Measurements from ENCODE around the gene ADH5.
"Not testable (repeated sequence)": the region's sequence is repeated elsewhere in the genome, so short reads cannot be mapped to it uniquely, and the experiment has no call there.

ADH5 gene

GRCh38 chr4:99025506-99025905, 63.1 kb downstream of the ADH5 start:
- H3K36me3 ChIP-seq (replicated peaks; ENCODE audit: insufficient read depth, low read length): no peaks in the 10 kb centered on the region
- no peaks in the 10 kb centered on the region for H4K20me1 ChIP-seq (ENCODE audit: insufficient read depth, low read length)
- H3K4me2 ChIP-seq (ENCODE audit: low read depth, low read length): no peak overlapping the region
- H3K9ac ChIP-seq (ENCODE audit: low read length): no peak overlapping the region
- no peak overlapping the region for H3K27ac ChIP-seq (ENCODE audit: low read length)
- H3K79me2 ChIP-seq (ENCODE audit: low read length): peaks cover 92% of the 10 kb centered on the region
- no peak for DNase-seq
- H3K9me3 ChIP-seq (replicated peaks; ENCODE audit: insufficient read depth, low read length): no peaks in the 10 kb centered on the region
- no peaks in the 10 kb centered on the region for H3F3A ChIP-seq (ENCODE audit: insufficient read depth, low read length)
- H3K4me1 ChIP-seq (ENCODE audit: low read length): no peaks in the 10 kb centered on the region
- H3K4me3 ChIP-seq (ENCODE audit: low read length): no peak overlapping the region
- no peaks in the 10 kb centered on the region for H3K9me2 ChIP-seq (replicated peaks; ENCODE audit: insufficient read depth, low read length)
- no peak overlapping the region for H2AFZ ChIP-seq (ENCODE audit: low read length)
- H3K27me3 ChIP-seq (replicated peaks; ENCODE audit: insufficient read depth, low read length): no peaks in the 10 kb centered on the region
- TF ChIP-seq, protein P1, sequence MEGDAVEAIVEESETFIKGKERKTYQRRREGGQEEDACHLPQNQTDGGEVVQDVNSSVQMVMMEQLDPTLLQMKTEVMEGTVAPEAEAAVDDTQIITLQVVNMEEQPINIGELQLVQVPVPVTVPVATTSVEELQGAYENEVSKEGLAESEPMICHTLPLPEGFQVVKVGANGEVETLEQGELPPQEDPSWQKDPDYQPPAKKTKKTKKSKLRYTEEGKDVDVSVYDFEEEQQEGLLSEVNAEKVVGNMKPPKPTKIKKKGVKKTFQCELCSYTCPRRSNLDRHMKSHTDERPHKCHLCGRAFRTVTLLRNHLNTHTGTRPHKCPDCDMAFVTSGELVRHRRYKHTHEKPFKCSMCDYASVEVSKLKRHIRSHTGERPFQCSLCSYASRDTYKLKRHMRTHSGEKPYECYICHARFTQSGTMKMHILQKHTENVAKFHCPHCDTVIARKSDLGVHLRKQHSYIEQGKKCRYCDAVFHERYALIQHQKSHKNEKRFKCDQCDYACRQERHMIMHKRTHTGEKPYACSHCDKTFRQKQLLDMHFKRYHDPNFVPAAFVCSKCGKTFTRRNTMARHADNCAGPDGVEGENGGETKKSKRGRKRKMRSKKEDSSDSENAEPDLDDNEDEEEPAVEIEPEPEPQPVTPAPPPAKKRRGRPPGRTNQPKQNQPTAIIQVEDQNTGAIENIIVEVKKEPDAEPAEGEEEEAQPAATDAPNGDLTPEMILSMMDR (IDR thresholded peaks at IDR 0.05; ENCODE audit: low read length): no peak
- TF ChIP-seq EZH2 (optimal IDR thresholded peaks at IDR 0.05; ENCODE audit: low read depth, low read length): no peak
- no peak for TF ChIP-seq EZH2phosphoT487 (IDR thresholded peaks at IDR 0.05; ENCODE audit: low read length)

DNA sequence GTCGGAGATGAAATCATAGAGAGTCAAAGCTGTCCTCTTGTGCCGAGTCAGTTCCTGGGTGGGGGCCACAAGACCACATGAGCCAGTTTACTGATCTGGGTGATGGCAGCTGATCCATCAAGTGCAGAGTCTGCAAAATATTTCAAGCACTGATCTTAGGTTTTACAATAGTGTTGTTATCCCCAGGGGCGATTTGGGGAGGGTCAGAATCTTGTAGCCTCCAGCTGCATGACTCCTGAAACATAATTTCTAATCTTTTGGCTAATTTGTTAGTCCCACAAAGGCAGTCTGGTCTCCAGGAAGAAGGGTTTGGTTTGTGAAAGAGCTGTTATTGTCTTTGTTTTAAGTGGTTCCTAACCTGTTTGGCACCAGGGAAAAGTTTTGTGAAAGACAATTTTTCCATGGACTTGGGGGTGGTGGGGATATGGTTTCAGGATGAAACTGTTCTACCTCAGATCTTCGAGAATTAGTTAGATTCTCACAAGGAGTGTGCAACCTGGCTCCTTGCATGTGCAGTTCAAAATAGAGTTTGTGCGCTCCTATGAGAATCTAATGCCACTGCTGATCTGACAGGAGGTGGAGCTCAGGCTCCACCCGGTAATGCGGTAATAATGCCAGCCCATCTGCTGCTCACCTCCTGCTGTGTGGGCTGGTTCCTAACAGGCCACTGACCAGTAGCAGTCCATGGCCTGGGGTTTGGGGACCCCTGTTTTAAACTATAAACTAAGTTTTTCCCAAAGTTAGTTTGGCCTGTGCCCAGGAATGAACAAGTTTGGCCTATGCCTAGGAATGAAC, 63.9 kb downstream of the ADH5 start:
- no peak overlapping the region for H3K4me2 ChIP-seq (ENCODE audit: low read depth, low read length)
- no peaks in the 10 kb centered on the region for H4K20me1 ChIP-seq (ENCODE audit: insufficient read depth, low read length)
- no peak for DNase-seq

GRCh38 chr4:99023800-99024251, 64.8 kb downstream of the ADH5 start:
- not testable (repeated sequence) for H3K9me3 ChIP-seq (replicated peaks; ENCODE audit: insufficient read depth, low read length)

More for the DNA sequence above, 63.9 kb downstream of the ADH5 start:
- Histone ChIP-seq H3K79me2 (ENCODE audit: low read length) (peaks cover 95% of the 10 kb centered on the region), H3K27me3 (replicated peaks; ENCODE audit: insufficient read depth, low read length) (no peaks in the 10 kb centered on the region), H3K9ac (ENCODE audit: low read length) (no peak overlapping the region), H3K4me3 (ENCODE audit: low read length) (no peak overlapping the region), H2AFZ (ENCODE audit: low read length) (no peak overlapping the region), H3K9me3 (replicated peaks; ENCODE audit: insufficient read depth, low read length) (no peaks in the 10 kb centered on the region), H3K4me1 (ENCODE audit: low read length) (no peaks in the 10 kb centered on the region), H3F3A (ENCODE audit: insufficient read depth, low read length) (no peaks in the 10 kb centered on the region), H3K27ac (ENCODE audit: low read length) (no peak overlapping the region), H3K9me2 (replicated peaks; ENCODE audit: insufficient read depth, low read length) (no peaks in the 10 kb centered on the region), H3K36me3 (replicated peaks; ENCODE audit: insufficient read depth, low read length) (no peaks in the 10 kb centered on the region)
- TF ChIP-seq EZH2phosphoT487 (IDR thresholded peaks at IDR 0.05; ENCODE audit: low read length): no peak
- no peak for TF ChIP-seq EZH2 (optimal IDR thresholded peaks at IDR 0.05; ENCODE audit: low read depth, low read length)
- TF ChIP-seq, protein P1 (IDR thresholded peaks at IDR 0.05; ENCODE audit: low read length): no peak

DNA sequence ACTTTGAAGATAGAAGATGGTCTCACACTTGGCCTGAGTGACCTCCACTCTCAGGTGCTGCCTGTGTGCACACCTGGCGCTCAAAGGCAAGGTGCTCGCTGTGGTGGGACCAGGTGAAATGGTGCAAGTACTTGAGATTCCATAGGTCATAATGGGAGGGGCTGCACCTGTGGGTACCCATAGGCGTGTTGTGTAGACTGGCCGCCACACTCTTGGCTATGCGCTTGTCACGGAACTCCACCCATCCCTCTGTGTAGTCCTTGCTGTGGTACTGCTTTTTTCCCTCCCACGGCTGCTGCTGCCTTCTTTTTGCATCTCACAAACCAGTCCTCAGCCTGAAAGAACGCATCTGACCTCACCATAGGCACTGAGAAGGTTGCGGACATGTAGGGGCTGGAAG, 66.0 kb downstream of the ADH5 start:
- DNase-seq: no peak
- no peaks in the 10 kb centered on the region for H4K20me1 ChIP-seq (ENCODE audit: insufficient read depth, low read length)

More at GRCh38 chr4:99023800-99024251, 64.8 kb downstream of the ADH5 start:
- H3K9me2 ChIP-seq (replicated peaks; ENCODE audit: insufficient read depth, low read length); H3K36me3 ChIP-seq (replicated peaks; ENCODE audit: insufficient read depth, low read length); H3K27ac ChIP-seq (ENCODE audit: low read length); H3K4me1 ChIP-seq (ENCODE audit: low read length); H3F3A ChIP-seq (ENCODE audit: insufficient read depth, low read length); H3K9ac ChIP-seq (ENCODE audit: low read length); H4K20me1 ChIP-seq (ENCODE audit: insufficient read depth, low read length); DNase-seq; H3K4me3 ChIP-seq (ENCODE audit: low read length); H3K4me2 ChIP-seq (ENCODE audit: low read depth, low read length); H2AFZ ChIP-seq (ENCODE audit: low read length); H3K27me3 ChIP-seq (replicated peaks; ENCODE audit: insufficient read depth, low read length): not testable (repeated sequence)
- H3K79me2 ChIP-seq (ENCODE audit: low read length): peaks cover 97% of the 10 kb centered on the region

More for the DNA sequence above, 66.0 kb downstream of the ADH5 start:
- TF ChIP-seq EZH2 (optimal IDR thresholded peaks at IDR 0.05; ENCODE audit: low read depth, low read length): no peak
- no peak for TF ChIP-seq EZH2phosphoT487 (IDR thresholded peaks at IDR 0.05; ENCODE audit: low read length)
- TF ChIP-seq, protein P1 (IDR thresholded peaks at IDR 0.05; ENCODE audit: low read length): no peak
- peaks cover 99% of the 10 kb centered on the region for H3K79me2 ChIP-seq (ENCODE audit: low read length)
- H3K4me1 ChIP-seq (ENCODE audit: low read length): no peaks in the 10 kb centered on the region
- no peaks in the 10 kb centered on the region for H3K36me3 ChIP-seq (replicated peaks; ENCODE audit: insufficient read depth, low read length)
- H2AFZ ChIP-seq (ENCODE audit: low read length): no peak overlapping the region
- H3K9me2 ChIP-seq (replicated peaks; ENCODE audit: insufficient read depth, low read length): no peaks in the 10 kb centered on the region
- H3F3A ChIP-seq (ENCODE audit: insufficient read depth, low read length): no peaks in the 10 kb centered on the region
- no peak overlapping the region for H3K27ac ChIP-seq (ENCODE audit: low read length)
- no peak overlapping the region for H3K4me2 ChIP-seq (ENCODE audit: low read depth, low read length)
- H3K9ac ChIP-seq (ENCODE audit: low read length): no peak overlapping the region
- no peaks in the 10 kb centered on the region for H3K9me3 ChIP-seq (replicated peaks; ENCODE audit: insufficient read depth, low read length)
- H3K4me3 ChIP-seq (ENCODE audit: low read length): no peak overlapping the region
- no peaks in the 10 kb centered on the region for H3K27me3 ChIP-seq (replicated peaks; ENCODE audit: insufficient read depth, low read length)
